HG02870 (cell line): Measurements from ENCODE around the gene FXYD3.

Source experiments
- ATAC-seq: cut with Tn5 transposase; IDR thresholded peaks from one replicate; pipeline ENCODE4 v1.9.1; 2021; ENCODE audit warnings: mild to moderate bottlenecking, moderate library complexity; ENCODE audit not compliant: unreplicated experiment

Gene FXYD3

GRCh38 chr19:35105411-35106290 is 10.0 kb upstream of the FXYD3 start:
- no peak for ATAC-seq

DNA sequence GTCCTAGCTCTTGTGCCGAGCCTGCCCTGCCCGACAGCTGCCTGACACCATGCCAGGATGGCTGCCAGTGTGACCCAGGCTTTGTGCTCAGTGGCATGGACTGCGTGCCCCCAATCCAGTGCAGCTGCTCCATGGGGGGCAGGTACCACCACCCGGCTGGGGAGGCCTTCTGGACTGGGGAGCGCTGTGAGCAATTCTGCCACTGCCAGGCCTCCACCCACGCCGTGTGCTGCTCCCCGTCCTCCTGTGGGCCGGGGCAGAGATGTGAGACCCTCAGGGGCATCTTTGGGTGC is 9.4 kb upstream of the FXYD3 start:
- no peak for ATAC-seq

GRCh38 chr19:35106898-35107541 is 8.6 kb upstream of the FXYD3 start:
- no peak for ATAC-seq

DNA sequence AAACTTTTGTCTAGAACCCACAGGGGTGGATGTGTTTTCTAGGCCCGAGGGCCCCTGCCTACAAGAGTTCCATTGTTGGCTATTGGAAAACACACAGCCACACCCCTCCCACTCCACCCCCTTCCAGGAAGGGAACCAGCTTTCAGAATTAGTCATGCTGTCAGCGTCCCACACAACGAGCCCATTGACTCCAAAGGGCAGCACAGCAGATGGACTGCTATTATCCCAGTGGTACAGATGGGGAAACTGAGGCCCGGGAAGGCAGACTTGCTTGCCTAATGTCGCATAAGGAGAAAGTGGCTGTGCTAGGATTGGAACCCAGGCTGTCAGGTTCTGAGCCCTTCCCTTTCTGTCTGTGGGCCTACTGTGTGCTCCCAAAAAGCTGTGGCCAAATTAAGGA is 8.1 kb upstream of the FXYD3 start:
- no peak for ATAC-seq

DNA sequence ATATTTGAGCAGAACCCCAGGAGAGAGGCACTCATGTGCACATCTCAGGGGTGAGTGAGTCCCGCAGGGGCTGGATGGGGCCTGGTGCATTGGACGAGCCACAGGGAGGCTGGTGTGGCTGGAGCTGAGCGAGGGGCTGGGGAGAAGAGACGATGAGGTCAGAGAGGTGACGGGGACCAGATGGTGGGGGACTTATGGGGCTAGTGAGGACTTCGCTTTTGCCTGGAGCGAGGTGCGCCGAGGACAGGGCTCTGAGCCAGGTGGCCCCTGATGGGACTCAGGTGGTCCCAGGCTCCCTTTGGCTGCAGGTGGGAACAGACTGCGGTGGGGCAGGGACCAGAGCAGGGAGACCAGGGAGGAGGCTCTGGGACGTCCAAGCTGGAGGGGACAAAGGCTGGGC is 6.9 kb upstream of the FXYD3 start:
- ATAC-seq: no peak

GRCh38 chr19:35109395-35110112 is 6.1 kb upstream of the FXYD3 start:
- ATAC-seq: no peak

- no peak for ATAC-seq
Measured at GRCh38 chr19:35110974-35111373, 4.6 kb upstream of the FXYD3 start.

- ATAC-seq: no peak
Measured at GRCh38 chr19:35112995-35113688, 2.5 kb upstream of the FXYD3 start.

DNA sequence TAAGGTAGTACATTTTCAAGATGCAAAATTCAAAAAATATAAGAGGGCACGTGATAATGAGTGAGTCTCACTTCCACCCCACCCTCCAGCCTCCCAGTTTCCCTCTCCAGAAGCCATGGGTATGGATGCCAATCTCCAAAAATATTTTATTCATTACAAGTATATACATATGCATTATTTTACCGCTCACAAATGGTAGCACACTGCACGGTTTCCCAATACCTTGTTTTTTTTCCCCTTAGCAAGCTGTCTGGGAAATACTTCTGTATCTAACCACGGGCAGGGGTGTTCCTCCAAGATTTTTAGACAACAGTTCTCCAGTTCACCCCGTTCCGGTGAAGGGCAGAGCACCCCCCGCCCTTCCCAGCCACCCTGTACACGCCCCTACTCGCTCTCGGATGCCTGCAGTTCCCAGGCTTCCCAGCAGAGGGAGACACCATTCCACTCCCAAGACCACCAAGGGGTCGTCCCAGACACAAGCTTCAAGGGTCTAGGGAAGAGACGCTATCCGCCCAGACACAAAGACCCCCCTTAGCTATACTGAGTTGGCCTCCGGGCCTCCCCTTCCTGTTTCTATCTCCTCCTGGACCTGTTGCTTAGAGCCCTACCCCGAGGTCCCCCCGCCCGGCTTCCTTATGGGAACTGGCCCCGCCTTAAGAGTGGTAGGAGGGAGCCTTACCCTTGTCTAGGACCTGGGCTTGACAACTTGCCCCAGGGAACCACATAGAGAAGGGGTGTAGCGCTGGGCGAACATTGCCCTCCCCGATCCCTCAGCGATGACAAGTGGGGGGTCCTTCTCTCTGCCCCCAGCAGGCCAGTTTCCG is 1.1 kb upstream of the FXYD3 start:
- ATAC-seq: no peak

DNA sequence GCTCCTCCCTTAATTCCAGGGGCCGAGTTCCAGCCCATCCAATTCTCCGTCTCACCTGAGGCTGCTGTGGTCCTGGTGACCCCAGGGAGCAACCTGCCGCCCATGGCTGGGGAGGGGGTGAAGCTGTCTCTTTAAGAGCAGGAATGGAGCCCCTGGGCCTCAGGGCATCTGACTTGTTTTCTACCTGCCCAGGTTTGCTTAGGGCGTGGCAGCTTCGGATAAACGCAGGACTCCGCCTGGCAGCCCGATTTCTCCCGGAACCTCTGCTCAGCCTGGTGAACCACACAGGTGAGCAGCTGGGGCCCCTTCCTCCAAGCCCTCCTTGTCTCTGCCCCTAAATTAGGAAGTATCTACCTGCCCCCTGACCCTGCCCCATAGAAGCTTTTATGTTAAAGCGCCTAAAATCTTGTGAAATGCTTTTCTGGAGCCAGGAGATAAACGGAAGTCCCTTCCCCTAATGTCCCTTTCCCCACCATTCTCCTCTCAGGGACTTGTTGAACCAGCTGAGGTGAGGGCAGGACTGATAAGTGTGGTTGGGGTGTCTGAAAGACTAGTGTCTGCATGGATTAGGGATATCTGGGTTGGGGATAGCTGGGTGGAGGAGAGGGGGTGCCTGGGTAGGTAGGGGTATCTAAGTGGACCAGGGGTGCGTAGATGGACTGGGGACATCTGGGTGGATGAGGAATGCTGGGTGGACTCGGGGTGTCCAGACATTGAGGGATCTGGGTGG is 614 bp downstream of the FXYD3 start:
- ATAC-seq: no peak

GRCh38 chr19:35117116-35117515 is 1.5 kb downstream of the FXYD3 start:
- no peak for ATAC-seq

- no peak for ATAC-seq
Measured at GRCh38 chr19:35117799-35118198, 2.2 kb downstream of the FXYD3 start.

DNA sequence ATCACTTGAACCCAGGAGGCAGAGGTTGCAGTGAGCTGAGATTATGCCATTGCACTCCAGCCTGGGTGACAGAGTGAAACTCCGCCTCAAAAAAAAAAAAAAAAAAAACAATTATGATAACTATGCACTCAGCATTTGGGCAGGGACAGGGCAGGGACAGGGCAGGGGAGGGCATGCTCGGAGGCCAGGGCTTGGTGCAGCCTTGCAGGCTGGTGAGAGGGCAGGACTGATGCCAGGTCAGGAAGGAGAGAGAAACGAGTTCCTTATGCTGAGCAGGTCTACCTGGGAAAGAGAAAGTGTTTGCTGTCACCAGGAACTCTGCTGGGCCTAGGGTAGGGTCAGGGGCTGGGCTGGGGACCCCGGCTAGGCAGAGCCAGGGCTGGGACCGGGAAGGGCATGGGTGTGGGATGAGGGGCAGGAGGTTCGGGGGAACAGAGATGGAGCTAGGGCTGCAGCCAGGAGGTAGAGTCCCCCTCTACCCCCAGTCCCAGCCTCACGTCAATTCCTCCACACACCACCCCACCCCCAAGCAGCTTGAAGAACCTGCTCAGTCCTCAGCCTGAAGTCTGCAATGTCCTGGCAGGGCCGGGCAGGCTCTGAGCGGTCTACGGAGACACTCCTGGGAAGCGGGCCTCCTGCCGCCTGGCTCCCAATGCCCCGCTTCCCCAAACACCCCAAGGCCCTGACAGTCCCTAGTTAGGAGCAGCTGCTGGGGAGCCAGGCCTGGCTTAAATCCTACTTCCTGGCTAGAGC is 2.8 kb downstream of the FXYD3 start:
- ATAC-seq: no peak

DNA sequence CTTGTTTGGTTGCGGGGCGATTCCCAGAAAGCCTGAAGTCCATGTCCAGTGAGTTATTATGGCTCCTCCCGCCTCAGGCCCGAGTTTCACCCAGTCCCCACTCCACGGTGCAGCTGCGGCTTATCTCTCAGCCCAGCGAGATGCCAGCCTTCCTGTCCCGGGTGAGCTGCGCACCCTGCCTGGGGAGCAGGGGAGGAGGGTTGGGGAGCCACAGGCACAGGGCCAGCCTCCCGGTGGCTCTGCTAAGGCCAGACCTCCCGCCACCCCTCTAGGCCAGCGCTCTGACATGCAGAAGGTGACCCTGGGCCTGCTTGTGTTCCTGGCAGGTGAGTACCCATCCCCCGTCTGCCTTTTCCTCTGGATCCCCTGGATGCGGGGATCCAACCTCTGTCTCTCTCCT is 3.5 kb downstream of the FXYD3 start:
- no peak for ATAC-seq

- ATAC-seq: no peak
Measured at GRCh38 chr19:35119578-35120155, 4.0 kb downstream of the FXYD3 start.

- no peak for ATAC-seq
Measured at GRCh38 chr19:35120492-35120891, 4.9 kb downstream of the FXYD3 start.

- no peak for ATAC-seq
Measured at GRCh38 chr19:35120898-35121297, 5.3 kb downstream of the FXYD3 start.

GRCh38 chr19:35122687-35123551 is 7.3 kb downstream of the FXYD3 start:
- ATAC-seq: no peak
